GM13976 (cell line): ENCODE measurements around the gene NANOS2.
A peak's percentile ranks its signal among the peaks of the same experiment; 100 is the strongest.

ENCODE experiments used
- DNase-seq: peaks from one replicate; pipeline ENCODE4 v3.0.0; 2012; ENCODE audit warnings: low spot score
- CTCF ChIP-seq: IDR thresholded peaks from 2 replicates; pipeline ENCODE4 v1.5.1; 2012; ENCODE audit warnings: borderline replicate concordance, mild to moderate bottlenecking; ENCODE audit not compliant: insufficient read depth; ENCODE audit errors: extremely low read depth, missing control alignments, control extremely low read depth
- in situ Hi-C: fragments of 300-500 bp; cut with MboI; formaldehyde crosslinking; loops from one replicate; pipeline ENCODE4 v1.12.0; 2022; ENCODE audit warnings: low sequenced_read_pairs, mixed read lengths, inconsistent platforms; ENCODE audit not compliant: unreplicated experiment

NANOS2 gene

DNA sequence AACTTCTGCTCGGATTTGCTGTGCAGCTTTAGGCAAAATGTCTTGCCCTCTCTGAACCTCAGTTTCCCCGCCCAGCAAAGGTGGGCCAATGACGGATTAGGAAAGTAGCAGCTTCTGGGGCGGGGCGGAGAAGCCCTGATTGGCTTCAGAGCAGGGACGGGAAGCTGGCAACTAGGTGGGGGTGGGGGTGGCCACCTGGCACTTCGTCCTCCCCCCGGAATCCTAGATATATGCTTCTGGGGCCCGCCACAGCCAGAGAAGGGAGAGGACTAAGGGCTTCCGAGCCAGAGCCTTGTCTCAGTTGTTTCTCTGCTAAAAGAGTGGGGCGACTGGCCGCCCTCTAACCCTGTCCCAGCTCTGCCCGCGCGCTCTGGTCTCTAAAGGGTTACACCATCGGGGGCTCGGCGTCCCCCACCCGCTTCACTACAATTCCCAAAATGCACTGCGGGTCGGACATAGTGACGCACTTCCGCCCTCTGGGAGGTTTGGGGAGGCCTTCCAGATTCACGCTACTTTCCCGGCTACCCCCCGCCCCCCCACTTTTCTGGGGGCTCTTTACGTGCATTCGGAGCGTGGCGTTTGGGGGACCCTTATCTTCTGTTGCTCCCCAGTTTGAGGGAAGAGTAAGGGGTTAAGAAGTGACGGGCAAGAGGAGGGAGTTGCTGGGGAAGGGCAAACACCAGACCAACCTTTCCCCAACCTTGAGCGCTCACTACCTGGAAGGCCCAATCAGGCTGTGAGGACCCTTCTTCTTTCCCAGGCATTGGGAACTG lies 28.0 kb downstream of the NANOS2 start:
- in situ Hi-C loops = no loop called here
- DNase-seq = peak; percentile 91
- no peak for TF ChIP-seq CTCF

- peak; percentile 12 for TF ChIP-seq CTCF
These were observed 28.8 kb downstream of the NANOS2 start, which contains the start of gene IRF2BP1 for GRCh38 chr19:45885556-45886426. Gene IRF2BP1, minus strand, starts transcription at chr19:45886141. Its CDS starts 367 bp downstream, at chr19:45885774.

DNA sequence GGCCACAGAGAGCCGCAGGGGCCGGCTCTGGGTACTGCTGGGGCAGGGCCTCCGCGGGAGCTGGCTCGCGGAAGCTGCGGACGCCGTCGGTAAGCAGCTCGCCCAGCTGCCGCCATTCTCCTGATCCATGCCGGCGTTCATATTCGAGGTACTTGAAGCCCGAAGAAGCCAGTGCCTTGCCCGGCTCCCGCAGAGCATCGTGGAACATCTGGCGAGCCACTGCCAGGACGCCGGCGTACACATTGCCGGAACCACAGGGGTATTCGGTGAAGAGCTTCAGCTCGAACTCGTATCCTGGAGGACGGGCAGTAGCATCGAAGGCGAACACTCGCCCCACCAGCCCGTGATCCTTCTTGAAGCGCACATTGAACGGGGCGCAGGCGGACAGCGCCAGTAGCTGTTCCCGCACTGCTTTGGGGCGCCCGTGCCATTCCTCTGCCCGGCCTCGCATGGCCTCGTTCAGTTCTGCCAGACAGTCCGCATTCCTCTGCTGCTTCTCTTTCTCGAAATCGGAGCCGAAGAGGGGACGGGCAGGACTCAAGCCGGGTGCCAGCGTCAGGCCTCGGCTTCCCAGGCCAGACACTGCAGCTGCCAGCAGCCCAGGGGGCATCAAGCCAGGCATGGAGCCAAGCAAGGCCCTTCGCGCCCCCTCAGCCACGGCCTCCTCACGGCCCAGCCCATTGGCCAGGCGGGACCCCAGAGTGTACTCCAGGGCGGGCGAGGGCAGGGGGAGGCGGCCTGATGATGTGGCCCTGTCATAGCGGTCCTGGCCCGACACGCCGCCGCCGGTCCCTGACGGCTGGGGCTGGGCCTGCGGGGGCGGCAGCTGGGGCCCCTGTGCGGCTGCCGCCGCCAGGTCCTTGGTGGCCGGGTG lies 29.7 kb downstream of the NANOS2 start:
- peak; percentile 65 for DNase-seq
- in situ Hi-C loops = no loop called here

More at GRCh38 chr19:45885556-45886426, 28.8 kb downstream of the NANOS2 start, which contains the start of gene IRF2BP1:
- in situ Hi-C loops = no loop called here
- peak; percentile 91 for DNase-seq

GRCh38 chr19:45883881-45884681 lies 30.5 kb downstream of the NANOS2 start:
- in situ Hi-C loops = no loop called here
- TF ChIP-seq CTCF = no peak
- DNase-seq = no peak

More for the DNA sequence above, 29.7 kb downstream of the NANOS2 start:
- no peak for TF ChIP-seq CTCF

DNA sequence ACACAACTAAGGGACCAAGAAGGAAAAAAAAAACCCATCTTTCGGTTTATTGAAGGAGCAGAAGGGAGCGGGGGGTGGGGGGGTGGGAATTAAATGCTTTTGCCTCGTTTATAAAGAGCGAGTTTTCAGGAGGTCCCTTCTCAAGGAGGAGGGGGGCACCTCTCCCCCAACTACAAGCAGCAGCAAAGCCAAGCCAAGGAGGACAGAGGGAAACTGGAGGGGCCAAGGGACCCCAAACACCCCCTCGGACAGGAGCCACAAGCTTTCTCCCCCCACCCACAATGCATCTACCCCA lies 31.0 kb downstream of the NANOS2 start:
- in situ Hi-C loops = no loop called here
- TF ChIP-seq CTCF = no peak
- no peak for DNase-seq
